Liver (tissue), 9 donors: ENCODE measurements around the gene RPP14. TPM values are rescaled to one million over a fixed set of nuclear protein-coding genes. Genes with fewer than 3 reads are reported as not detected.

ENCODE experiments used
- DNase-seq: peaks from one replicate; pipeline ENCODE4 v3.0.0-alpha.2; 2017; ENCODE audit warnings: low spot score
- H3K27ac ChIP-seq, 2 donors: one replicate each; pipeline ENCODE4 v1.7.0; 2013; ENCODE audit warnings: inconsistent platforms in 2 of 2, low read length in 2 of 2, control low read depth in 1 of 2, low read depth in 1 of 2, mild to moderate bottlenecking in 1 of 2
- H3K27me3 ChIP-seq, 4 donors: one replicate each; pipeline versions ENCODE4 v1.6.1 to v1.7.0; 2013; ENCODE audit warnings: low read length in 3 of 4, inconsistent platforms in 1 of 4, mild to moderate bottlenecking in 1 of 4, moderate library complexity in 1 of 4; ENCODE audit not compliant: control insufficient read depth in 4 of 4, insufficient read depth in 4 of 4
- H3K36me3 ChIP-seq, 4 donors: one replicate each; pipeline versions ENCODE4 v1.6.1 to v1.7.0; 2013; ENCODE audit warnings: low read length in 3 of 4, mild to moderate bottlenecking in 3 of 4, low read depth in 1 of 4, moderate library complexity in 1 of 4; ENCODE audit not compliant: control insufficient read depth in 4 of 4, insufficient read depth in 3 of 4
- H3K4me1 ChIP-seq, 4 donors: one replicate each; pipeline versions ENCODE4 v1.6.1 to v1.7.0; 2013; ENCODE audit warnings: low read length in 3 of 4, mild to moderate bottlenecking in 3 of 4, moderate library complexity in 1 of 4; ENCODE audit not compliant: control insufficient read depth in 4 of 4, insufficient read depth in 4 of 4
- H3K4me3 ChIP-seq, 3 donors: one replicate each; pipeline versions ENCODE4 v1.6.1 to v1.7.0; 2013; ENCODE audit warnings: low read length in 3 of 3, control low read depth in 1 of 3, low read depth in 1 of 3, mild to moderate bottlenecking in 1 of 3
- H3K9ac ChIP-seq, 2 donors: one replicate each; pipeline ENCODE4 v1.7.0; 2013; ENCODE audit warnings: low read length in 2 of 2, mild to moderate bottlenecking in 2 of 2, moderate library complexity in 2 of 2, control low read depth in 1 of 2, low read depth in 1 of 2
- H3K9me3 ChIP-seq, 4 donors: one replicate each; pipeline versions ENCODE4 v1.6.1 to v1.7.0; 2013; ENCODE audit warnings: low read length in 3 of 4; ENCODE audit not compliant: control insufficient read depth in 4 of 4
- ATF3 ChIP-seq: IDR thresholded peaks from 2 replicates; pipeline ENCODE4 v1.6.1; 2016; ENCODE audit warnings: antibody characterized with exemption
- CTCF ChIP-seq: fragments of 150-350 bp; IDR thresholded peaks from 2 replicates; pipeline ENCODE4 v1.5.1; 2017; ENCODE audit warnings: improper control_type of control experiment, low read depth, low read length; ENCODE audit not compliant: missing input control
- EGR1 ChIP-seq, 2 donors: IDR thresholded peaks; 2 replicates each; pipeline ENCODE4 v1.6.1; 2016 to 2018; ENCODE audit warnings: antibody characterized with exemption in 2 of 2, low read depth in 2 of 2
- FOXA1 ChIP-seq: IDR thresholded peaks from 2 replicates; pipeline ENCODE4 v1.6.1; 2016; ENCODE audit warnings: antibody characterized with exemption
- FOXA2 ChIP-seq: IDR thresholded peaks from 2 replicates; pipeline ENCODE4 v1.6.1; 2016; ENCODE audit warnings: antibody characterized with exemption
- GABPA ChIP-seq, 2 donors: IDR thresholded peaks in 1 of 2; conservative IDR thresholded peaks in 1 of 2; 2 replicates each; pipeline ENCODE4 v1.6.1; 2016; ENCODE audit warnings: antibody characterized with exemption in 2 of 2, mild to moderate bottlenecking in 1 of 2, moderate library complexity in 1 of 2
- HNF4A ChIP-seq, 2 donors: conservative IDR thresholded peaks; 2 replicates each; pipeline ENCODE4 v1.6.1; 2016; ENCODE audit warnings: antibody characterized with exemption in 2 of 2, mild to moderate bottlenecking in 2 of 2
- HNF4G ChIP-seq: IDR thresholded peaks from 2 replicates; pipeline ENCODE4 v1.6.1; 2016; ENCODE audit warnings: antibody characterized with exemption
- JUND ChIP-seq, 2 donors: IDR thresholded peaks; 2 replicates each; pipeline ENCODE4 v1.6.1; 2016; ENCODE audit warnings: antibody characterized with exemption in 2 of 2
- MAX ChIP-seq: IDR thresholded peaks from 2 replicates; pipeline ENCODE4 v1.6.1; 2016; ENCODE audit warnings: antibody characterized with exemption
- NR2F2 ChIP-seq: IDR thresholded peaks from 2 replicates; pipeline ENCODE4 v1.6.1; 2016; ENCODE audit warnings: antibody characterized with exemption
- RAD21 ChIP-seq, 2 donors: IDR thresholded peaks; 2 replicates each; pipeline ENCODE4 v1.6.1; 2016; ENCODE audit warnings: antibody characterized with exemption in 2 of 2, mild to moderate bottlenecking in 2 of 2
- REST ChIP-seq: IDR thresholded peaks from 2 replicates; pipeline ENCODE4 v1.6.1; 2016; ENCODE audit warnings: antibody characterized with exemption, mild to moderate bottlenecking
- RXRA ChIP-seq, 2 donors: IDR thresholded peaks; 2 replicates each; pipeline ENCODE4 v1.6.1; 2017 to 2018; ENCODE audit warnings: antibody characterized with exemption in 2 of 2, mild to moderate bottlenecking in 1 of 2
- SP1 ChIP-seq: IDR thresholded peaks from 2 replicates; pipeline ENCODE4 v1.6.1; 2018; ENCODE audit warnings: antibody characterized with exemption, mild to moderate bottlenecking
- TAF1 ChIP-seq: conservative IDR thresholded peaks from 2 replicates; pipeline ENCODE4 v1.6.1; 2016; ENCODE audit warnings: antibody characterized with exemption, mild to moderate bottlenecking
- YY1 ChIP-seq: IDR thresholded peaks from 2 replicates; pipeline ENCODE4 v1.6.1; 2016; ENCODE audit warnings: antibody characterized with exemption, mild to moderate bottlenecking
- ZBTB33 ChIP-seq: IDR thresholded peaks from 2 replicates; pipeline ENCODE4 v1.6.1; 2016; ENCODE audit warnings: antibody characterized with exemption
- WGBS: extraction: QIAGEN DNeasy Blood & Tissue Kit; methylation state at CpG from one replicate; pipeline ENCODE4 v1.1.7; 2013; 5-methylcytosine and 5-hydroxymethylcytosine counted together
- polyA plus RNA-seq, 2 donors: library from polyadenylated mRNA; stranded (reverse) in 1 of 2; unstranded in 1 of 2; fragments of 200-250 nt in 1 of 2; fragments of >200 nt in 1 of 2; fragmentation: Nextera tagmentation in 1 of 2; extraction: Ambion mirVana in 1 of 2; gene quantifications; one replicate each; pipeline versions ENCODE4 v1.2.1 to v1.2.3, GENCODE V29; 2013 to 2015
- total RNA-seq, 2 donors: library from RNA; depleted of rRNA; stranded (reverse); fragments of >200 nt; gene quantifications; one replicate each; pipeline ENCODE4 v1.2.3, GENCODE V29; 2014
- donor health status: healthy.
- donor health status: healthy.
- donor health status: healthy.
- donor health status: healthy.
- donor health status: healthy.

RPP14 gene
- total and polyA plus RNA-seq, 4 donors = 7.4 to 13.7 (median 10.1) TPM

GRCh38 chr3:58334506-58334884, 28.4 kb downstream of the RPP14 start:
- Histone ChIP-seq H3K27ac (peak overlapping the region; percentile 18 to 38), H3K4me1 (peaks cover 12 to 26% (median 19%) of the 10 kb centered on the region in 4 donors), H3K27me3 (no peaks in the 10 kb centered on the region), H3K9me3 (no peaks in the 10 kb centered on the region), H3K9ac (peak overlapping the region in 1 of 2 donors; percentile 42), H3K36me3 (no peaks in the 10 kb centered on the region), H3K4me3 (no peak overlapping the region)
- 92% methylated on average over 1 of the region's 1 CpG for WGBS
- TF ChIP-seq HNF4G (no peak), TAF1 (no peak), MAX (no peak), EGR1 (IDR thresholded peaks at IDR 0.05; ENCODE audit: low read depth in 2 of 2) (no peak), HNF4A (conservative IDR thresholded peaks at IDR 0.05) (no peak), GABPA (IDR thresholded peaks at IDR 0.05 in 1 of 2, conservative IDR thresholded peaks at IDR 0.05 in 1 of 2) (no peak), ZBTB33 (no peak), YY1 (no peak), SP1 (no peak), REST (no peak), CTCF (no peak), FOXA1 (no peak)
- DNase-seq = no peak

GRCh38 chr3:58335652-58335947, 29.6 kb downstream of the RPP14 start:
- H3K27me3 ChIP-seq = no peaks in the 10 kb centered on the region
- H3K4me3 ChIP-seq = no peak overlapping the region
- peak overlapping the region in 1 of 2 donors; percentile 33 for H3K9ac ChIP-seq
- no peak for DNase-seq
- no peaks in the 10 kb centered on the region for H3K9me3 ChIP-seq
- no peaks in the 10 kb centered on the region for H3K36me3 ChIP-seq
- H3K27ac ChIP-seq = peak overlapping the region; percentile 65 to 76
- H3K4me1 ChIP-seq = peaks cover 12 to 26% (median 19%) of the 10 kb centered on the region in 4 donors
- 55% methylated on average over 1 of the region's 1 CpG for WGBS
- TF ChIP-seq TAF1 (no peak), JUND (IDR thresholded peaks at IDR 0.05) (no peak), YY1 (no peak), EGR1 (IDR thresholded peaks at IDR 0.05; ENCODE audit: low read depth in 2 of 2) (no peak), MAX (no peak), NR2F2 (no peak), FOXA1 (no peak), HNF4A (conservative IDR thresholded peaks at IDR 0.05) (no peak), SP1 (no peak), RXRA (IDR thresholded peaks at IDR 0.05) (no peak), HNF4G (no peak), RAD21 (IDR thresholded peaks at IDR 0.05) (no peak), FOXA2 (no peak), GABPA (IDR thresholded peaks at IDR 0.05 in 1 of 2, conservative IDR thresholded peaks at IDR 0.05 in 1 of 2) (no peak), ZBTB33 (no peak), REST (no peak), ATF3 (no peak)
